OCI-LY7 (cell line): ENCODE measurements around the gene MYBBP1A. TPM values are rescaled to one million over a fixed set of nuclear protein-coding genes. Genes with fewer than 3 reads are reported as not detected.

Experiments used
- BruUV-seq: library from RNA; stranded (reverse); fragments of 400-500 nt; replicated peaks from 2 replicates; lab custom pipeline; 2021; lab: Mats Ljungman, UMichigan
- CTCF ChIA-PET: fragments of 300-600 bp; sonication (Branson Sonifier 250); formaldehyde crosslinking; loops from one replicate; lab custom pipeline; 2022; ENCODE audit warnings: antibody characterized with exemption; ENCODE audit not compliant: unreplicated experiment; lab: Charles Lee
- POLR2A ChIA-PET: fragments of 300-600 bp; sonication (Branson Sonifier 250); formaldehyde crosslinking; loops from one replicate; lab custom pipeline; 2022; ENCODE audit warnings: antibody characterized with exemption; lab: Charles Lee
- DNase-seq: peaks from one replicate; pipeline ENCODE4 v3.0.0-alpha.2; 2015; ENCODE audit warnings: low spot score
- H2AFZ ChIP-seq: fragments of 200-600 bp; sonication (generic), shearing (Covaris generic); 2 replicates; pipeline ENCODE4 v1.6.1; 2014; ENCODE audit warnings: mild to moderate bottlenecking, antibody characterized with exemption, low read length, moderate library complexity
- H3K27ac ChIP-seq: fragments of 200-600 bp; sonication (generic); 2 replicates; pipeline ENCODE4 v1.5.1; 2014; ENCODE audit warnings: mixed run types, low read depth, mild to moderate bottlenecking, moderate library complexity, low read length, inconsistent platforms; ENCODE audit not compliant: poor library complexity, severe bottlenecking
- H3K36me3 ChIP-seq: fragments of 200-600 bp; sonication (generic); 2 replicates; pipeline ENCODE4 v1.6.1; 2014; ENCODE audit warnings: mild to moderate bottlenecking, antibody characterized with exemption, low read length, moderate library complexity, mixed read lengths; ENCODE audit not compliant: insufficient read depth
- H3K4me1 ChIP-seq: fragments of 200-600 bp; sonication (generic); 2 replicates; pipeline ENCODE4 v1.5.1; 2014; ENCODE audit warnings: mild to moderate bottlenecking, low read length; ENCODE audit not compliant: insufficient read depth, poor library complexity, severe bottlenecking
- H3K4me2 ChIP-seq: fragments of 200-600 bp; sonication (generic); 2 replicates; pipeline ENCODE4 v1.6.1; 2014; ENCODE audit warnings: mild to moderate bottlenecking, low read length
- H3K4me3 ChIP-seq: fragments of 200-600 bp; sonication (generic); 2 replicates; pipeline ENCODE4 v1.5.1; 2014; ENCODE audit warnings: mild to moderate bottlenecking, low read depth, low read length; ENCODE audit not compliant: poor library complexity, severe bottlenecking
- H3K79me2 ChIP-seq: fragments of 200-600 bp; sonication (generic); 2 replicates; pipeline ENCODE4 v1.6.1; 2016; ENCODE audit warnings: low read depth, mild to moderate bottlenecking, low read length, moderate library complexity, mixed read lengths; ENCODE audit not compliant: insufficient read depth
- H3K9me2 ChIP-seq: fragments of 200-600 bp; sonication (generic); 2 replicates; pipeline ENCODE4 v1.6.1; 2016; ENCODE audit warnings: mild to moderate bottlenecking, low read length, mixed read lengths; ENCODE audit not compliant: insufficient read depth
- H3K9me3 ChIP-seq: fragments of 200-600 bp; sonication (generic); 2 replicates; pipeline ENCODE4 v1.6.1; 2014; ENCODE audit warnings: mild to moderate bottlenecking, mixed run types, low read length, mixed read lengths
- H4K20me1 ChIP-seq: fragments of 200-600 bp; sonication (generic); 2 replicates; pipeline ENCODE4 v1.6.1; 2014; ENCODE audit warnings: mild to moderate bottlenecking, antibody characterized with exemption, low read length, moderate library complexity, mixed read lengths; ENCODE audit not compliant: insufficient read depth
- CTCF ChIP-seq: fragments of 200-600 bp; sonication (generic); conservative IDR thresholded peaks from 2 replicates; pipeline ENCODE4 v1.5.1; 2014; ENCODE audit warnings: mild to moderate bottlenecking, antibody characterized with exemption, low read length, moderate library complexity, mixed read lengths
- EZH2phosphoT487 ChIP-seq: fragments of 200-600 bp; sonication (generic); IDR thresholded peaks from 2 replicates; pipeline ENCODE4 v1.6.1; 2018; ENCODE audit warnings: low read depth, borderline replicate concordance, mild to moderate bottlenecking, mixed run types, antibody characterized with exemption, low read length, moderate library complexity, mixed read lengths
- intact Hi-C: fragments of 100-400 bp; cut with micrococcal nuclease; formaldehyde crosslinking; loops from one replicate; pipeline ENCODE4 v1.10.0; 2022; ENCODE audit not compliant: unreplicated experiment
- total RNA-seq, 2 experiments: library from RNA; depleted of rRNA in 1 of 2; stranded (reverse); fragments of >200 nt in 1 of 2; shearing (Covaris generic) in 1 of 2; gene quantifications; 2 replicates each; pipeline ENCODE4 v1.2.3, GENCODE V29; 2014 to 2022

MYBBP1A gene
- total RNA-seq, 2 experiments from 2014 or later = 131 to 142 TPM

- CTCF ChIA-PET = no interaction called here
These were observed 28.6 kb upstream of the MYBBP1A start for GRCh38 chr17:4583782-4584100.

GRCh38 chr17:4583206-4583605 is 28.0 kb upstream of the MYBBP1A start:
- H3K4me2 ChIP-seq = no peak overlapping the region
- BruUV-seq = no TSS peak
- H3K27ac ChIP-seq = no peak overlapping the region
- H2AFZ ChIP-seq = no peak overlapping the region
- no peaks in the 10 kb centered on the region for H3K36me3 ChIP-seq
- H3K9me2 ChIP-seq = no peaks in the 10 kb centered on the region
- intact Hi-C loops = no loop called here
- TF ChIP-seq CTCF = no peak
- no peak for TF ChIP-seq EZH2phosphoT487
- H4K20me1 ChIP-seq = no peaks in the 10 kb centered on the region
- CTCF ChIA-PET = no interaction called here
- no peaks in the 10 kb centered on the region for H3K4me1 ChIP-seq
- no peaks in the 10 kb centered on the region for H3K9me3 ChIP-seq
- no peak overlapping the region for H3K4me3 ChIP-seq
- POLR2A ChIA-PET = no interaction called here
- DNase-seq = no peak
- no peaks in the 10 kb centered on the region for H3K79me2 ChIP-seq

More at GRCh38 chr17:4583782-4584100, 28.6 kb upstream of the MYBBP1A start:
- Histone ChIP-seq H3K4me2 (no peak overlapping the region), H3K4me3 (no peak overlapping the region), H3K9me2 (no peaks in the 10 kb centered on the region), H2AFZ (no peak overlapping the region), H3K9me3 (no peaks in the 10 kb centered on the region), H3K4me1 (no peaks in the 10 kb centered on the region), H4K20me1 (no peaks in the 10 kb centered on the region), H3K79me2 (no peaks in the 10 kb centered on the region), H3K36me3 (no peaks in the 10 kb centered on the region), H3K27ac (no peak overlapping the region)
- TF ChIP-seq EZH2phosphoT487 (no peak), CTCF (peak; percentile 48)
- POLR2A ChIA-PET = no interaction called here
- peak; percentile 11 for DNase-seq
- intact Hi-C loops = no loop called here
- BruUV-seq = no TSS peak

- no peak for TF ChIP-seq CTCF
- TF ChIP-seq EZH2phosphoT487 = no peak
- Histone ChIP-seq H3K79me2 (no peaks in the 10 kb centered on the region), H3K9me3 (no peaks in the 10 kb centered on the region), H2AFZ (no peak overlapping the region), H3K4me1 (no peaks in the 10 kb centered on the region), H3K36me3 (no peaks in the 10 kb centered on the region), H3K4me3 (no peak overlapping the region), H3K4me2 (no peak overlapping the region), H3K27ac (no peak overlapping the region), H4K20me1 (no peaks in the 10 kb centered on the region), H3K9me2 (no peaks in the 10 kb centered on the region)
- no TSS peak for BruUV-seq
- DNase-seq = no peak
- intact Hi-C loops = no loop called here
- CTCF ChIA-PET = no interaction called here
- POLR2A ChIA-PET = no interaction called here
These were observed 27.5 kb upstream of the MYBBP1A start for GRCh38 chr17:4582691-4583090.
